Dedifferentiated amniotic fluid mesenchymal stem cell (primary cell): Measurements from ENCODE around the gene ABHD16A.

Experiments
- DNase-seq: peaks from one replicate; pipeline ENCODE4 v3.0.0-alpha.2; 2016; ENCODE audit errors: extremely low spot score

The ABHD16A gene

GRCh38 chr6:31639449-31639861 is 63.7 kb downstream of the ABHD16A start:
- DNase-seq, result no peak

- DNase-seq, result no peak
Measured at GRCh38 chr6:31639043-31639442, 64.1 kb downstream of the ABHD16A start.
